DND-41 (cell line): ENCODE results near the gene NR1D1.
A peak's percentile ranks its signal among the peaks of the same experiment; 100 is the strongest.

Experiments
- ATAC-seq: fragments of 200-7000 bp; cut with Tn5 transposase; 3 replicates; pipeline ENCODE4 v1.9.1; 2021; ENCODE audit warnings: low read depth; ENCODE audit not compliant: insufficient read depth
- DNase-seq: peaks from one replicate; pipeline ENCODE4 v3.0.0-alpha.2; 2020
- H2AFZ ChIP-seq: 2 replicates; pipeline ENCODE4 v1.6.0; 2012; ENCODE audit warnings: low read depth, low read length
- H3K27ac ChIP-seq: 2 replicates; pipeline ENCODE4 v1.5.1; 2012; ENCODE audit warnings: low read length, inconsistent platforms
- H3K27me3 ChIP-seq: fragments of 200-600 bp; sonication (generic); 2 replicates; pipeline ENCODE4 v1.6.0; 2012; ENCODE audit warnings: low read length, mild to moderate bottlenecking, inconsistent platforms; ENCODE audit not compliant: insufficient read depth, poor library complexity
- H3K36me3 ChIP-seq: 2 replicates; pipeline ENCODE4 v1.5.1; 2012; ENCODE audit warnings: low read length, inconsistent platforms; ENCODE audit not compliant: insufficient read depth
- H3K4me1 ChIP-seq: 2 replicates; pipeline ENCODE4 v1.5.1; 2012; ENCODE audit warnings: mild to moderate bottlenecking, low read length; ENCODE audit not compliant: insufficient read depth
- H3K4me2 ChIP-seq: 2 replicates; pipeline ENCODE4 v1.6.0; 2012; ENCODE audit warnings: mild to moderate bottlenecking, moderate library complexity, low read length, inconsistent platforms; ENCODE audit not compliant: insufficient read depth
- H3K4me3 ChIP-seq, 2 experiments: fragments of 200-600 bp in 1 of 2; shearing (Covaris generic) in 1 of 2; 2 replicates each; pipeline ENCODE4 v1.5.1; 2012 to 2016; ENCODE audit warnings: inconsistent platforms in 2 of 2, low read length in 2 of 2, mild to moderate bottlenecking in 2 of 2, low read depth in 1 of 2, moderate library complexity in 1 of 2
- H3K79me2 ChIP-seq: 2 replicates; pipeline ENCODE4 v1.6.0; 2012; ENCODE audit warnings: low read length, inconsistent platforms; ENCODE audit not compliant: insufficient read depth
- H3K9ac ChIP-seq: 2 replicates; pipeline ENCODE4 v1.6.0; 2012; ENCODE audit warnings: low read depth, mild to moderate bottlenecking, inconsistent platforms, low read length, moderate library complexity
- H3K9me3 ChIP-seq: 2 replicates; pipeline ENCODE4 v1.5.1; 2012; ENCODE audit warnings: low read length, moderate library complexity, mild to moderate bottlenecking, inconsistent platforms; ENCODE audit not compliant: insufficient read depth, severe bottlenecking
- H4K20me1 ChIP-seq: 2 replicates; pipeline ENCODE4 v1.6.0; 2012; ENCODE audit warnings: low read length; ENCODE audit not compliant: insufficient read depth
- CTCF ChIP-seq: IDR thresholded peaks from 2 replicates; pipeline ENCODE4 v1.5.1; 2012; ENCODE audit warnings: borderline replicate concordance, low read length, moderate library complexity, mild to moderate bottlenecking; ENCODE audit not compliant: poor library complexity, severe bottlenecking; ENCODE audit errors: extremely low read depth
- EZH2 ChIP-seq: IDR thresholded peaks from 3 replicates; pipeline ENCODE4 v1.6.1; 2012; ENCODE audit warnings: borderline replicate concordance, low read depth, mild to moderate bottlenecking, moderate library complexity, low read length, inconsistent platforms; ENCODE audit not compliant: severe bottlenecking

Gene NR1D1

DNA sequence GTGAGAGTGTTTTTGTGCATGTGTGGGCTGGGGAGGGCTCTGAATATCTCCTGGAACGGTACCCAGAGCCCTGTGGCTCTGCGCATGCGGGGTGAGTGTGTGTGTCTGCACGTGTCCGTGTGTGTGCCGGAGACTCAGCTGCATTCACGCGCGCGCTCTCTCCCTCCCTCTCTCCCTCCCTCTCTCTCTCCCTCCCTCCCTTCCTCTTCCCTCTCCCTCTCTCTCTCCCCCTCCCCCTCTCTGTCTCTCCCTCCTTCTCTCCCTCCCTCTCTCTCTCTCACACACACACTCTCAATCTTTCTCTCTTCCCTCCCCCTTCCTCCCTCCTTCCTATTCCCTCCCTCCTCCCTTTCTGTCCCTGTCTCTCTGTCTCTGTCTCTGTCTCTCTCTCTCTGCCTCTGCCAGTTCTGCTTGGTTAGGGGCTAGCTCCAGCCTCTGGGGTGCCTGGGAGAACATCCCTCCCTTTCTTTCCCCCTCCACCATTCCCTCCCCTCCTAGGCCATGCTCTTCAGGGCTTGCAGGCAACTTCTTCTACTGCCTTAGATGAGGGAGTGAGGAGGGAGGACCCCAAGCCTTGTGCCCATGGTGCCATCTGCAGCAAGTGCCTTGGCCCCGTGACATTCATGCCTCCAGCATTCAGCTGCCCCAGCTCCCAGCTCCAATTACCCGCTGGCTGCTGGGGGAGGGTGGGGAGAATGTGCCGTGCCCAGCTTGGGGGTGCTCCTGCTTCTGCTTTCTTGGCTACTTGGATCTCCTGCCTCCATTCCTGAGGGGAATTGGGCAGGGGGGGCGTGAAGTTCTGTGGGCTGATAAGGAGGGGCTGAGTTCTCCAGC, 31.3 kb downstream of the NR1D1 start:
- peaks cover 55% of the 10 kb centered on the region for H3K4me1 ChIP-seq
- H3K4me2 ChIP-seq, result peak overlapping the region; percentile 80
- peak overlapping the region; percentile 86 for H2AFZ ChIP-seq
- H3K27me3 ChIP-seq, result no peaks in the 10 kb centered on the region
- DNase-seq, result peak; percentile 89
- H4K20me1 ChIP-seq, result peaks cover 8% of the 10 kb centered on the region
- H3K9ac ChIP-seq, result peak overlapping the region; percentile 55
- H3K9me3 ChIP-seq, result no peaks in the 10 kb centered on the region
- H3K79me2 ChIP-seq, result peaks cover 56% of the 10 kb centered on the region
- TF ChIP-seq EZH2 (no peak), CTCF (no peak)
- H3K4me3 ChIP-seq, result peak overlapping the region; percentile 11 to 58; a peak in 3 of 4 replicates
- peak; percentile 84 for ATAC-seq
- H3K36me3 ChIP-seq, result no peaks in the 10 kb centered on the region; the same call in 1 of the 2 replicates
- peak overlapping the region; percentile 81 for H3K27ac ChIP-seq

DNA sequence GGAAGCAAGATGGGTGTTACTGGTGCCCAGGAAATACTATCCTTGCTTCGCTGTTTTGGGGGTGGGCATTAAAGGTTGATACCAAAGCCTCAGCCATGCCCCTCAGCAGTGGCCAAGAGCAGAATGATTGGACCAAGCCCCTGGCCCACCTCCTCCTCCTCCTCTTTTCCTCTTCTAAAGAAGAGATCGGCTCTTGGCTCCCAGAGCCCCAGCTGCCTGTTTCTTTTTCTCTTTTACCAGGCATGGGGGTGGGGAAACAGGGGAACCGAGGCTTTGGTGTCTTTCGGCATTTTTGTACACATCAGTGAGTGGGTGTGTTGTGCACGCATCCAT, 31.8 kb downstream of the NR1D1 start:
- peak overlapping the region; percentile 81 for H3K27ac ChIP-seq

DNA sequence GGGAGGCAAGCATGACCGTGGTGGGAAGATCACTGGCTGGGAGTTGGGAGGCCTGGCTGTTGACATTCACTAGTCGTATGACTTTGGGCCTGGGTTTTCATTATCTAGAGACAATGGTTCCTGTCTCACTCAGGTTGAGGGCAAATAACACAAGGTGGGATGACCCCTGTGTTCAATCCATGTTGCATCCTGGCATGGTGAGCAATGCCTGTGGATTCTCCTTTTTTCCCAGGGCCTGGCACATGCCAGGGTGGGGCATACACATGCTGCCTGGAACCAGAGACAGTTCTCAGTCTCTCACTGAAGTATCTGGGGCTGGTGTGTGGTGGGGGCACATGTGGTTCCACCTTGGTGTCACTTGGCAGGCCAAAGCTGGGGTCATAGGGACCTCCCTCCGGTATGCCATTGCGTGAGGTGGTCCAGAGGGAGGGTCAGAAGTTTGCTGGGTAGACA, 32.2 kb downstream of the NR1D1 start:
- Histone ChIP-seq H4K20me1 (peaks cover 8% of the 10 kb centered on the region), H3K27me3 (no peaks in the 10 kb centered on the region), H3K4me1 (peaks cover 64% of the 10 kb centered on the region), H3K9ac (peak overlapping the region; percentile 55), H3K79me2 (peaks cover 66% of the 10 kb centered on the region), H2AFZ (peak overlapping the region; percentile 86), H3K4me3 (peak overlapping the region; percentile 11 to 58; a peak in 3 of 4 replicates), H3K9me3 (no peaks in the 10 kb centered on the region), H3K36me3 (no peaks in the 10 kb centered on the region; the same call in 1 of the 2 replicates), H3K4me2 (peak overlapping the region; percentile 80), H3K27ac (peak overlapping the region; percentile 81)
- peak; percentile 2; the same call in 1 of the 3 replicates for ATAC-seq
- DNase-seq, result no peak
- TF ChIP-seq EZH2 (no peak), CTCF (no peak)

More for the DNA sequence above, 31.8 kb downstream of the NR1D1 start:
- peak overlapping the region; percentile 80 for H3K4me2 ChIP-seq
- TF ChIP-seq CTCF (no peak), EZH2 (no peak)
- ATAC-seq (peak; percentile 52), DNase-seq (no peak)
- peaks cover 61% of the 10 kb centered on the region for H3K4me1 ChIP-seq
- H3K79me2 ChIP-seq, result peaks cover 62% of the 10 kb centered on the region
- H4K20me1 ChIP-seq, result peaks cover 8% of the 10 kb centered on the region
- no peaks in the 10 kb centered on the region for H3K27me3 ChIP-seq
- H3K9ac ChIP-seq, result peak overlapping the region; percentile 55
- no peaks in the 10 kb centered on the region; the same call in 1 of the 2 replicates for H3K36me3 ChIP-seq
- H3K4me3 ChIP-seq, result peak overlapping the region; percentile 11 to 58; a peak in 3 of 4 replicates
- peak overlapping the region; percentile 86 for H2AFZ ChIP-seq
- no peaks in the 10 kb centered on the region for H3K9me3 ChIP-seq
